Prostate gland (tissue), 2 donors: Measurements from ENCODE around the gene PKP3. TPM values are rescaled to one million over a fixed set of nuclear protein-coding genes. Genes with fewer than 3 reads are reported as not detected.

ENCODE experiments used
- DNase-seq: peaks from one replicate; pipeline ENCODE4 v3.0.0-alpha.2; 2019; ENCODE audit warnings: low spot score
- H3K27ac ChIP-seq, 2 donors: fragments of 200-600 bp; sonication (generic); 2 replicates each; pipeline ENCODE4 v1.5.1; 2017 to 2019
- H3K27me3 ChIP-seq: fragments of 200-600 bp; sonication (generic); replicated peaks from 2 replicates; pipeline ENCODE4 v1.5.1; 2019; ENCODE audit not compliant: insufficient read depth
- H3K36me3 ChIP-seq, 2 donors: fragments of 200-600 bp; sonication (generic); 1 replicate in 1 of 2; 2 replicates in 1 of 2; pipeline versions ENCODE4 v1.5.1 to v1.8.1; 2017 to 2019
- H3K4me1 ChIP-seq: fragments of 200-600 bp; sonication (generic); replicated peaks from 2 replicates; pipeline ENCODE4 v1.5.1; 2019
- H3K4me3 ChIP-seq, 2 donors: fragments of 200-600 bp; sonication (generic); 2 replicates each; pipeline ENCODE4 v1.5.1; 2017 to 2019
- H3K9me3 ChIP-seq: fragments of 200-600 bp; sonication (generic); 2 replicates; pipeline ENCODE4 v1.5.1; 2017
- CTCF ChIP-seq, 4 experiments: fragments of 200-600 bp in 2 of 4; fragments of 450-650 bp in 2 of 4; sonication (generic) in 2 of 4; IDR thresholded peaks; 1 replicate in 3 of 4; 2 replicates in 1 of 4; pipeline ENCODE4 v1.5.1; 2016 to 2019; ENCODE audit warnings: antibody characterized with exemption in 4 of 4, mild to moderate bottlenecking in 2 of 4, moderate library complexity in 2 of 4
- POLR2A ChIP-seq: fragments of 450-650 bp; IDR thresholded peaks from one replicate; pipeline ENCODE4 v1.6.1; 2016; ENCODE audit warnings: antibody characterized with exemption, mild to moderate bottlenecking
- POLR2AphosphoS5 ChIP-seq: sonication (generic); formaldehyde crosslinking; IDR thresholded peaks from one replicate; pipeline ENCODE4 v1.6.1; 2017; ENCODE audit warnings: antibody characterized with exemption
- WGBS: methylation state at CpG from one replicate; pipeline ENCODE4 v1.1.5; 2018; 5-methylcytosine and 5-hydroxymethylcytosine counted together
- intact Hi-C: fragments of 100-400 bp; cut with DNase I; formaldehyde crosslinking; loops from one replicate; pipeline ENCODE4 v1.14.2; 2022
- total RNA-seq, 2 donors: library from RNA; depleted of rRNA; stranded (reverse); fragments of >200 nt; gene quantifications; one replicate each; pipeline ENCODE4 v1.1.0, GENCODE V29; 2016

PKP3 gene
- total RNA-seq, 2 donors from 2014 or later: 58.6 to 88.4 TPM

GRCh38 chr11:414318-414857 lies 20.4 kb downstream of the PKP3 start:
- no peak overlapping the region for H3K27ac ChIP-seq
- H3K36me3 ChIP-seq: no peaks in the 10 kb centered on the region
- H3K9me3 ChIP-seq: no peaks in the 10 kb centered on the region
- peaks cover 8% of the 10 kb centered on the region for H3K4me1 ChIP-seq
- no peak for TF ChIP-seq POLR2AphosphoS5
- no peak for TF ChIP-seq CTCF (IDR thresholded peaks at IDR 0.05)
- no peak for TF ChIP-seq POLR2A
- 70% methylated on average over 9 of the region's 9 CpGs for WGBS
- peak overlapping the region in 1 of 2 donors; percentile 7 for H3K4me3 ChIP-seq
- intact Hi-C loops: no loop called here
- H3K27me3 ChIP-seq: no peaks in the 10 kb centered on the region
- DNase-seq: no peak

- peak overlapping the region in 1 of 2 donors; percentile 67 for H3K4me3 ChIP-seq
- WGBS: 76% methylated on average over 5 of the region's 5 CpGs
Observed at GRCh38 chr11:415640-416041, 21.6 kb downstream of the PKP3 start.

GRCh38 chr11:416051-416756 lies 22.2 kb downstream of the PKP3 start:
- peak overlapping the region; percentile 52 to 67 for H3K4me3 ChIP-seq
- no peak for DNase-seq
- H3K27ac ChIP-seq: peak overlapping the region; percentile 80 to 83
- H3K9me3 ChIP-seq: no peaks in the 10 kb centered on the region
- intact Hi-C loops: no loop called here
- H3K36me3 ChIP-seq: no peaks in the 10 kb centered on the region
- TF ChIP-seq POLR2AphosphoS5 (no peak), CTCF (IDR thresholded peaks at IDR 0.05) (no peak), POLR2A (no peak)
- no peaks in the 10 kb centered on the region for H3K27me3 ChIP-seq
- WGBS: 19% methylated on average over 30 of the region's 45 CpGs
- H3K4me1 ChIP-seq: peaks cover 8% of the 10 kb centered on the region

More at GRCh38 chr11:415640-416041, 21.6 kb downstream of the PKP3 start:
- Histone ChIP-seq H3K9me3 (no peaks in the 10 kb centered on the region), H3K36me3 (no peaks in the 10 kb centered on the region), H3K27ac (peak overlapping the region in 1 of 2 donors; percentile 83), H3K27me3 (no peaks in the 10 kb centered on the region), H3K4me1 (peaks cover 8% of the 10 kb centered on the region)
- intact Hi-C loops: no loop called here
- TF ChIP-seq POLR2A: no peak
- TF ChIP-seq POLR2AphosphoS5: no peak
- no peak for TF ChIP-seq CTCF (IDR thresholded peaks at IDR 0.05)
- DNase-seq: no peak

GRCh38 chr11:416757-417621 lies 23.0 kb downstream of the PKP3 start:
- no peaks in the 10 kb centered on the region for H3K9me3 ChIP-seq
- under 1% methylated on average over 70 of the region's 97 CpGs for WGBS
- TF ChIP-seq CTCF (IDR thresholded peaks at IDR 0.05) (no peak), POLR2A (peak; percentile 24)
- peaks cover 8% of the 10 kb centered on the region for H3K4me1 ChIP-seq
- no peaks in the 10 kb centered on the region for H3K36me3 ChIP-seq
- peak overlapping the region; percentile 80 to 83 for H3K27ac ChIP-seq
- peak; percentile 48 for DNase-seq
- peak overlapping the region; percentile 52 to 67 for H3K4me3 ChIP-seq
- H3K27me3 ChIP-seq: no peaks in the 10 kb centered on the region
- intact Hi-C loops: no loop called here
